Activated T-cell treated with anti-CD3 and anti-CD28 coated beads, Interleukin-2, amount 50 U/mL, for 4 hours (primary cell): ENCODE data around the gene PDE4D. TPM values are rescaled to one million over a fixed set of nuclear protein-coding genes. Genes with fewer than 3 reads are reported as not detected.

Experiments
- ATAC-seq, 2 donors: fragments of 200-7000 bp; cut with Tn5 transposase; one replicate each; pipeline ENCODE4 v1.10.0; 2021
- DNase-seq: peaks from one replicate; pipeline ENCODE4 v3.0.0-alpha.2; 2020
- H3K27me3 Mint-ChIP-seq: one replicate; pipeline ENCODE4 v1.8.0; 2021; ENCODE audit warnings: low read depth, mixed read lengths
- H3K36me3 Mint-ChIP-seq: one replicate; pipeline ENCODE4 v1.8.0; 2022; ENCODE audit warnings: mixed read lengths; ENCODE audit not compliant: insufficient read depth
- H3K4me1 Mint-ChIP-seq: one replicate; pipeline ENCODE4 v1.8.0; 2021; ENCODE audit warnings: low read depth, mixed read lengths
- H3K4me3 Mint-ChIP-seq: one replicate; pipeline ENCODE4 v1.8.0; 2021; ENCODE audit warnings: mild to moderate bottlenecking, moderate library complexity, mixed read lengths
- H3K9me3 Mint-ChIP-seq: one replicate; pipeline ENCODE4 v1.8.0; 2021; ENCODE audit warnings: mixed read lengths
- total RNA-seq, 3 donors: library from RNA; stranded (reverse); gene quantifications; one replicate each; pipeline ENCODE4 v1.2.1, GENCODE V29; 2021

PDE4D gene
- total RNA-seq, 3 donors from 2014 or later: 13.9 to 17.1 (median 16.7) TPM

- Mint-ChIP-seq H3K4me3 (no peak overlapping the region), H3K4me1 (peaks cover 11% of the 10 kb centered on the region), H3K9me3 (no peaks in the 10 kb centered on the region), H3K27me3 (peaks cover 21% of the 10 kb centered on the region), H3K36me3 (no peaks in the 10 kb centered on the region)
- ATAC-seq (no peak), DNase-seq (no peak)
Measured at GRCh38 chr5:59272809-59273427, 620.6 kb downstream of the PDE4D start.

- ATAC-seq (no peak), DNase-seq (no peak)
- no peaks in the 10 kb centered on the region for H3K9me3 Mint-ChIP-seq
- no peaks in the 10 kb centered on the region for H3K4me1 Mint-ChIP-seq
- peaks cover 4% of the 10 kb centered on the region for H3K27me3 Mint-ChIP-seq
- no peaks in the 10 kb centered on the region for H3K36me3 Mint-ChIP-seq
- H3K4me3 Mint-ChIP-seq: no peak overlapping the region
Measured at GRCh38 chr5:59268756-59269415, 624.6 kb downstream of the PDE4D start.

DNA sequence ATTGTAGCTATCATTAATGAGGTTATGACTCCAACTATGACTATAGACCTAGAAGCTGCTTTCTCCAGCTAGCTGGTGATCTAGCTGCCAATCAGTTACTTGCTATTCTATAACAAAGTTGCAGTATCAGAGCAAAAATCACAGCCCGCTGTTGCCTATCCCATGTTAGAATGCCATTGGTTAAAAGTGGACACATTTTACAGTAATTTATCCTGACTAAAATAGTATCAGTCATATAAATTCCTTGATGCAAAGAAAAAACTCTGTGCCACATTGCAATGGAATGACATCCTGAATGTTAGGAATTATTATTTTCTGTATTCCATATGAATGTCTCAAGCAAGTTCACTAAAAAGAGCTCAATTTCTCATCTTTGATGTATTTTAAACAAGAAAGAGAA is 626.5 kb downstream of the PDE4D start:
- peaks cover 2% of the 10 kb centered on the region for H3K27me3 Mint-ChIP-seq
- no peak overlapping the region for H3K4me3 Mint-ChIP-seq
- no peaks in the 10 kb centered on the region for H3K9me3 Mint-ChIP-seq
- H3K36me3 Mint-ChIP-seq: no peaks in the 10 kb centered on the region
- DNase-seq (no peak), ATAC-seq (no peak)
- H3K4me1 Mint-ChIP-seq: no peaks in the 10 kb centered on the region

DNA sequence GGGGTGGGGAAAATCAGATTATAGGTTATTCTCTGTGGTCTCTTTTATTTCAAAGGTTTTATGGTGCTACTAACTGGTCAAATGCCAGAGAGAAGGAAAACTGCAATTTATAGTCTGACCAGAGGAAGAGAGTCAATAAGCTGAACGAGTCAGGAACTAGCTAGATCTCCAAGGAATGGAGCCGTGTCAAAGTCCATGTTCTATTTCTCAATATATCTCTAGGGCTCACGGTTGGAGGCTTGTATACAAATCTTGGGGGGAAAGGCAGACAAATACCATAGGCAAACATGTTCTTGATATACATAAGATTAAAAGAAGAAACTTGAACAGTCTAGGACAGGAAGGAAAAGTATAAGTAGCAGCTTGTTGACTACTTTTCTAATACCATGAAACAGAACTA is 627.1 kb downstream of the PDE4D start:
- no peaks in the 10 kb centered on the region for H3K9me3 Mint-ChIP-seq
- peaks cover 2% of the 10 kb centered on the region for H3K27me3 Mint-ChIP-seq
- H3K4me3 Mint-ChIP-seq: no peak overlapping the region
- ATAC-seq: no peak
- DNase-seq: no peak
- no peaks in the 10 kb centered on the region for H3K36me3 Mint-ChIP-seq
- no peaks in the 10 kb centered on the region for H3K4me1 Mint-ChIP-seq

DNA sequence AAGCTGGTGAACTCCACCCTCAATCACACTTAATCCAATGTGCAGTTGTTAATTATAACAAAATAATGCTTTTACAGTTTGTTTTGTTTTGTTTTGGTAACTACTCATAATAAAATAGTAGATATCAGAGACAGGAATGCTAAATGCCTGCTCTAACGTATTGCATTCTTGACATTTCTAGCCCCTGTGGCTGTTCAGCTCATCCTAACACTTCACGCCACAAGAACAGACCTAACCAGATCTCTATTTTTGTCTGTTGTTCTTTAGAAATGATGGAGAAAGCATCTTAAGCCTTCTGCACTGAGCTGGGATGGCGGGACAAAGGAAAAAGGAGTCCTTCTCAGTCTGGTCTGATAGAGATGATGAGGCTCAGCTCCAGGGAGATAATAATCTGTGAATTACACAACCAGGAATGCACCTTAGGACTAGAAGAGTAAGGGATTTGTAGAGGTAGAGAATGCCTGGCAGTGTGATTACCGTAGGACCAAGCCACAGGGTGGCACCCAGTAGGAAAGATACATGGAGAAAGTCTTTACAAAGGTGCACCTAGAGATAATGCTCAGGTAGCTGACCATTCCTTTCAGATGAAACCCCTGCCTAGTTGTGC is 628.8 kb downstream of the PDE4D start:
- Mint-ChIP-seq H3K9me3 (no peaks in the 10 kb centered on the region), H3K4me1 (no peaks in the 10 kb centered on the region), H3K27me3 (peaks cover 3% of the 10 kb centered on the region), H3K36me3 (no peaks in the 10 kb centered on the region), H3K4me3 (no peak overlapping the region)
- ATAC-seq (no peak), DNase-seq (no peak)

GRCh38 chr5:59264013-59264412 is 629.5 kb downstream of the PDE4D start:
- Mint-ChIP-seq H3K4me1 (no peaks in the 10 kb centered on the region), H3K9me3 (no peaks in the 10 kb centered on the region), H3K27me3 (peaks cover 3% of the 10 kb centered on the region), H3K36me3 (no peaks in the 10 kb centered on the region), H3K4me3 (no peak overlapping the region)
- DNase-seq: no peak
- ATAC-seq: no peak

- no peak for ATAC-seq
- H3K27me3 Mint-ChIP-seq: peaks cover 3% of the 10 kb centered on the region
- DNase-seq: no peak
- H3K4me1 Mint-ChIP-seq: no peaks in the 10 kb centered on the region
- H3K36me3 Mint-ChIP-seq: no peaks in the 10 kb centered on the region
- no peak overlapping the region for H3K4me3 Mint-ChIP-seq
- H3K9me3 Mint-ChIP-seq: no peaks in the 10 kb centered on the region
Measured at GRCh38 chr5:59261969-59262368, 631.6 kb downstream of the PDE4D start.

- H3K4me1 Mint-ChIP-seq: no peaks in the 10 kb centered on the region
- no peaks in the 10 kb centered on the region for H3K9me3 Mint-ChIP-seq
- no peak overlapping the region for H3K4me3 Mint-ChIP-seq
- ATAC-seq (no peak), DNase-seq (no peak)
- no peaks in the 10 kb centered on the region for H3K36me3 Mint-ChIP-seq
- peaks cover 3% of the 10 kb centered on the region for H3K27me3 Mint-ChIP-seq
Measured at GRCh38 chr5:59260973-59261372, 632.6 kb downstream of the PDE4D start.

DNA sequence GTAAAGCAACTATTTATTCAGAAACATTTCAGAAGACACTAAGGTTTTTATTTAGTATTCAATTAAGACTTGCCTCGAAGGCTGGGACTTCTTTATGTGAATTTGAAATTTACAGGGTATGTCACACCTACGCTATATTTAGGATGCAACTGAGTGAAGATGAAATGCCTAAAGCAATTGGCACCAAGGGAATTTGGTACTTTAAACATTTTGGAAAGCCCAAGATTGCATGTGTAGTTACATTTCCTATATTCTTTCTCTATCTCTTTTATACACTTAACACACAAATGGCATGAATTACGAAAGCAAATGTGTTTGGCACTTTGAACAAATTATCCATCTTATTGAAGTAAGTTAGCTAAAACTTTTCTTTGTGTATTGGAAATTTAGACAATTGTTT is 633.3 kb downstream of the PDE4D start:
- DNase-seq: no peak
- no peak for ATAC-seq
- peaks cover 3% of the 10 kb centered on the region for H3K27me3 Mint-ChIP-seq
- H3K4me1 Mint-ChIP-seq: no peaks in the 10 kb centered on the region
- no peaks in the 10 kb centered on the region for H3K36me3 Mint-ChIP-seq
- no peak overlapping the region for H3K4me3 Mint-ChIP-seq
- H3K9me3 Mint-ChIP-seq: no peaks in the 10 kb centered on the region

- Mint-ChIP-seq H3K36me3 (no peaks in the 10 kb centered on the region), H3K4me1 (no peaks in the 10 kb centered on the region), H3K4me3 (no peak overlapping the region), H3K27me3 (peaks cover 7% of the 10 kb centered on the region), H3K9me3 (peaks cover 3% of the 10 kb centered on the region)
- DNase-seq (no peak), ATAC-seq (no peak)
Measured at GRCh38 chr5:59259237-59259636, 634.3 kb downstream of the PDE4D start.

- no peak overlapping the region for H3K4me3 Mint-ChIP-seq
- DNase-seq: no peak
- no peaks in the 10 kb centered on the region for H3K4me1 Mint-ChIP-seq
- ATAC-seq: no peak
- H3K36me3 Mint-ChIP-seq: no peaks in the 10 kb centered on the region
- H3K9me3 Mint-ChIP-seq: peaks cover 3% of the 10 kb centered on the region
- H3K27me3 Mint-ChIP-seq: peaks cover 14% of the 10 kb centered on the region
Measured at GRCh38 chr5:59257488-59258400, 635.8 kb downstream of the PDE4D start.

GRCh38 chr5:59256331-59256730 is 637.2 kb downstream of the PDE4D start:
- H3K4me3 Mint-ChIP-seq: no peak overlapping the region
- H3K9me3 Mint-ChIP-seq: peaks cover 3% of the 10 kb centered on the region
- no peaks in the 10 kb centered on the region for H3K4me1 Mint-ChIP-seq
- ATAC-seq: no peak
- no peak for DNase-seq
- H3K36me3 Mint-ChIP-seq: no peaks in the 10 kb centered on the region
- H3K27me3 Mint-ChIP-seq: peaks cover 12% of the 10 kb centered on the region

DNA sequence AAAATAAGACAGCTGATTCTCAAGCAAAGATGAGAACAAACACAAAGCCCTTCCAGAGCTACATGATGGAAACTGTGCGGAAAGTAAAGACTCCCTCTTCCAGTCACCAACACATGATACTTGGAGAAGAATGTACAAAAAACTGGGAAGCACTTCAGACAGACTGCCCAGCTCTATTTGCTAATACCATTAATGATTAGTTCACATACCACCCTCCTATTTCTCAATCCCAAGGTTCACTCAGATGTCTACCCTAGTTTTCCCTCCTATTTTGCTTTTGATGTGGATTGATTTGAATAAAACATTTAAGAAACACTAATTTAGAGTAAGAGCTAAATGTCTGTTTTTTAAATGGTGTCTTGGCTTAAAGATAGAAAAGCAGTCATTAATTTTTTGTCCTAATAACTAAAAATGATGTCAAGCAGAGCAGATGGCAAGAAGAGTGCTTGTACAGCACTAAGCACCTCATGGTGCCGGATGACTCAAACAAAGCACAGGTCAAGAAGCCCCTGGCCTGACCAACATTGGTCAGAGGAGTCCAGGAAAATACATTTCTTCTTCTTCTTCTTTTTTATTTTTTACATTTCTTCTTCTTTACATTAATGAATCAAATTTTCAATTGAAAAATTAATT is 639.4 kb downstream of the PDE4D start:
- H3K36me3 Mint-ChIP-seq: no peaks in the 10 kb centered on the region
- no peak for ATAC-seq
- no peak for DNase-seq
- H3K4me3 Mint-ChIP-seq: no peak overlapping the region
- H3K4me1 Mint-ChIP-seq: no peaks in the 10 kb centered on the region
- peaks cover 3% of the 10 kb centered on the region for H3K9me3 Mint-ChIP-seq
- peaks cover 11% of the 10 kb centered on the region for H3K27me3 Mint-ChIP-seq

DNA sequence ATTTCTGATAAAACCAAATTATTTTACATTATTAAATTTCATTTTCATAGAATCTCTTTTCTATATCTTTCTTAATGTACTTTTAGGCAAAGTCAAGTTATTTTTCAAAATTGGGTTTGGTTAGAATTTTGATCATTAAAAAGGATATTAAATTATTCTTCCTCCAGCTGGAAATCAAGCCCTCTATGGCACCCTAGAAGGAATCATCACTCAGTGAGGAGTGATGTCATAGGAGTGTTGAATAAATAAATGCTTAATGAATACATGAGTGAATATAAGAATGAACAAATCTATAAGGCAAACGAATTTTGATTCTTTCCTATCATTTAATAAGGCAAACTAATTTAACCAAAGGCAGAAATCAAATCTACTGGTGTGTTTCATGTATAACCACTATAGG is 639.9 kb downstream of the PDE4D start:
- H3K4me1 Mint-ChIP-seq: no peaks in the 10 kb centered on the region
- ATAC-seq (no peak), DNase-seq (no peak)
- H3K4me3 Mint-ChIP-seq: no peak overlapping the region
- H3K9me3 Mint-ChIP-seq: peaks cover 3% of the 10 kb centered on the region
- H3K27me3 Mint-ChIP-seq: peaks cover 11% of the 10 kb centered on the region
- no peaks in the 10 kb centered on the region for H3K36me3 Mint-ChIP-seq
